Hepatocyte (in vitro differentiated cells): ENCODE measurements around the gene SLC38A1. TPM values are rescaled to one million over a fixed set of nuclear protein-coding genes. Genes with fewer than 3 reads are reported as not detected.
A peak's percentile ranks its signal among the peaks of the same experiment; 100 is the strongest.

Experiments used
- DNase-seq: peaks from one replicate; pipeline ENCODE4 v3.0.0-alpha.2; 2016; ENCODE audit warnings: low spot score
- H2AFZ ChIP-seq: fragments of 200-600 bp; sonication (generic); 2 replicates; pipeline ENCODE4 v1.6.0; 2016; ENCODE audit warnings: antibody characterized with exemption, mild to moderate bottlenecking
- H3K27ac ChIP-seq: fragments of 200-600 bp; sonication (generic); 2 replicates; pipeline ENCODE4 v1.5.1; 2016; ENCODE audit warnings: mild to moderate bottlenecking
- H3K27me3 ChIP-seq: fragments of 200-600 bp; sonication (generic); 2 replicates; pipeline ENCODE4 v1.6.1; 2016
- H3K36me3 ChIP-seq: fragments of 200-600 bp; sonication (generic); replicated peaks from 2 replicates; pipeline ENCODE4 v1.5.1; 2016; ENCODE audit warnings: low read depth; ENCODE audit not compliant: insufficient read depth
- H3K4me1 ChIP-seq: fragments of 200-600 bp; sonication (generic); 2 replicates; pipeline ENCODE4 v1.5.1; 2016; ENCODE audit warnings: mild to moderate bottlenecking, moderate library complexity; ENCODE audit not compliant: insufficient read depth
- H3K4me2 ChIP-seq: fragments of 200-600 bp; sonication (generic); 2 replicates; pipeline ENCODE4 v1.6.0; 2016
- H3K4me3 ChIP-seq: fragments of 200-600 bp; sonication (generic); 2 replicates; pipeline ENCODE4 v1.5.1; 2016; ENCODE audit warnings: mild to moderate bottlenecking
- H3K79me2 ChIP-seq: fragments of 200-600 bp; sonication (generic); 2 replicates; pipeline ENCODE4 v1.6.0; 2017; ENCODE audit warnings: mild to moderate bottlenecking
- H3K9me2 ChIP-seq: fragments of 200-600 bp; sonication (generic); replicated peaks from 2 replicates; pipeline ENCODE4 v1.6.0; 2017; ENCODE audit warnings: mild to moderate bottlenecking; ENCODE audit not compliant: insufficient read depth
- H3K9me3 ChIP-seq: fragments of 200-600 bp; sonication (generic); 2 replicates; pipeline ENCODE4 v1.5.1; 2016; ENCODE audit warnings: low read depth, mild to moderate bottlenecking
- H4K20me1 ChIP-seq: fragments of 200-600 bp; sonication (generic); 2 replicates; pipeline ENCODE4 v1.6.0; 2016; ENCODE audit warnings: mild to moderate bottlenecking; ENCODE audit not compliant: insufficient read depth, poor library complexity, severe bottlenecking
- EZH2 ChIP-seq: fragments of 200-600 bp; sonication (generic); IDR thresholded peaks from 2 replicates; pipeline ENCODE4 v1.6.1; 2016; ENCODE audit warnings: antibody characterized with exemption, mild to moderate bottlenecking, borderline replicate concordance
- EZH2phosphoT487 ChIP-seq: fragments of 200-600 bp; sonication (generic); IDR thresholded peaks from one replicate; pipeline ENCODE4 v1.6.1; 2018; ENCODE audit warnings: antibody characterized with exemption, mild to moderate bottlenecking, low read depth, moderate library complexity; ENCODE audit not compliant: unreplicated experiment, severe bottlenecking
- WGBS: methylation state at CpG from one replicate; pipeline ENCODE4 v1.1.6; 2016; ENCODE audit warnings: low lambda C conversion rate; ENCODE audit errors: missing lambda C conversion rate; 5-methylcytosine and 5-hydroxymethylcytosine counted together
- polyA plus RNA-seq: library from polyadenylated mRNA; unstranded; fragments of >200 nt; fragmentation: Nextera tagmentation; extraction: Ambion mirVana; gene quantifications from 2 replicates; pipeline ENCODE4 v1.2.1, GENCODE V29; 2016
- total RNA-seq: library from RNA; depleted of rRNA; stranded (reverse); fragments of >200 nt; gene quantifications from 2 replicates; pipeline ENCODE4 v1.2.3, GENCODE V29; 2014
- TF ChIP-seq, protein P1 (sequence below): fragments of 200-600 bp; sonication (generic); IDR thresholded peaks from 2 replicates; pipeline ENCODE4 v1.5.1; 2016; ENCODE audit warnings: antibody characterized with exemption, mild to moderate bottlenecking; ENCODE audit not compliant: poor library complexity

The SLC38A1 gene
- total and polyA plus RNA-seq, 2 experiments from 2014 or later = 48.2 to 86.8 TPM

DNA sequence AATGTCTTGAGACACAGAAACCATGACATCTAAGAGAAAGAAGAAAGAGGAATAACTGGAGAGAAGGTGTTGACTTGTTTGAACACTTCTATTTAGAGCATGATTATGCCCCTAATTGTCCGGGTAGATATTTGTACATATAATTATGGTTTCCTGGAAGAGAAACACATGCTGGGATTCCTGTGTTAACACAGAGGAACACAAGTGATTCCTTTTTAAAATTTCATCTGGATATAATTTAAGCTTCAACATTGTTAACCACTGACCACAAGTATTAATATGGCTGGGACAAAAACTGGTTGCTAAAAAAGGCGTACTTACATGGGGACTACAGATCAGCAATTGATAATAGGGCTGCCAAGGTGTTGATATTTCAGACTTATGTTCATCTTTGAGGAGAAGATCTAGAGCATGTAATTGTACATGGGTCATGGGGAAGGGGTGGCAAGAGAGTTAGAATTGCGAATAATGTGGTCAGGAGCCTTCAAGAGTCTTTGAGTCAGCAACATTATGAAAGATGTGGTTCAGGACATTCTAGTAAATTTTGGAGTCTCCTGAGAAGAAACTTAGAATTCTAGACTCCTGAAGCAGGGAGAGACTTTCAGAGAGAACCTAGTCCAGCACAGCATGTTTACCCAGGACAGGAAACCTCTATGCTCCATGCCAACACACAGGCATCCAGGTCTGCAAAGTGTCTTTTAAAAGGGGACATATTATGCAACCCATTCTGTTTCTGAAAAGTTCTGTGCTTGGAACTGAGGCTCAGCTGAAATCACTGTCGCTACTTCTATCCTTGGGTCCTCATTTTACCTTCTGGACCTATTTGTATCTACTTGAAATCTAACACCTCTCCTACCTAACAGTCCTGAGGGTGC lies 56.5 kb downstream of the SLC38A1 start:
- Histone ChIP-seq H3K27me3 (no peaks in the 10 kb centered on the region), H3K9me3 (no peaks in the 10 kb centered on the region), H3K27ac (no peak overlapping the region), H3K9me2 (no peaks in the 10 kb centered on the region), H3K36me3 (no peaks in the 10 kb centered on the region), H3K4me2 (no peak overlapping the region), H2AFZ (no peak overlapping the region), H3K79me2 (peaks cover 14% of the 10 kb centered on the region), H3K4me1 (peaks cover 15% of the 10 kb centered on the region), H4K20me1 (no peaks in the 10 kb centered on the region), H3K4me3 (no peak overlapping the region)
- no peak for DNase-seq
- WGBS = 91% methylated on average over 4 of the region's 4 CpGs
- TF ChIP-seq EZH2phosphoT487 = no peak
- TF ChIP-seq, protein P1, sequence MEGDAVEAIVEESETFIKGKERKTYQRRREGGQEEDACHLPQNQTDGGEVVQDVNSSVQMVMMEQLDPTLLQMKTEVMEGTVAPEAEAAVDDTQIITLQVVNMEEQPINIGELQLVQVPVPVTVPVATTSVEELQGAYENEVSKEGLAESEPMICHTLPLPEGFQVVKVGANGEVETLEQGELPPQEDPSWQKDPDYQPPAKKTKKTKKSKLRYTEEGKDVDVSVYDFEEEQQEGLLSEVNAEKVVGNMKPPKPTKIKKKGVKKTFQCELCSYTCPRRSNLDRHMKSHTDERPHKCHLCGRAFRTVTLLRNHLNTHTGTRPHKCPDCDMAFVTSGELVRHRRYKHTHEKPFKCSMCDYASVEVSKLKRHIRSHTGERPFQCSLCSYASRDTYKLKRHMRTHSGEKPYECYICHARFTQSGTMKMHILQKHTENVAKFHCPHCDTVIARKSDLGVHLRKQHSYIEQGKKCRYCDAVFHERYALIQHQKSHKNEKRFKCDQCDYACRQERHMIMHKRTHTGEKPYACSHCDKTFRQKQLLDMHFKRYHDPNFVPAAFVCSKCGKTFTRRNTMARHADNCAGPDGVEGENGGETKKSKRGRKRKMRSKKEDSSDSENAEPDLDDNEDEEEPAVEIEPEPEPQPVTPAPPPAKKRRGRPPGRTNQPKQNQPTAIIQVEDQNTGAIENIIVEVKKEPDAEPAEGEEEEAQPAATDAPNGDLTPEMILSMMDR = no peak
- no peak for TF ChIP-seq EZH2

DNA sequence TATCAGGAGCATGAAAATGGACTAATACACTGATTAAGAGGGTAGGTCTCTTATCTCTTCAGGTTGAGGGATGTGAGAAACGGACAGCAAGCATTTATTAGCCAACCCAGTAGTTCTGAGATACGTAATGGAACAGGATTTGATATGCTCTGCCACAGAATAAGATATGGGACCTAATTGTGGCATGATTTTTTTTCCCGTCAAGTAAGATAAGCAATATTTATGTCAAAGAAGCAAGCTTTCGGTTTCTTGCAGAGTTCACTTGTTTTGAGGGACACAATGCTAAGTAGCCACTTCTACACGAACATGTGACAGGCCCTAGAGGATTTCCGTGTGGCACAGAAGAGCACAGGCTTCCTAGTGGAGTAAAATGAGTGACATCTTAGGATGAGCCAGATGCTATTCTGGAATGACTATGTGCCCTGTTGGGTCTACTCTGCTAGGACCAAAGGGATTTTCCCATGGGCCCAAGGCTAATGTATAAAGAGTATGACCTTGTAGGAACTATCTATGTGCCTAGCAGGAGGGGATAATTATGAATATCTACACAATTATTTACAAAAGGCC lies 57.9 kb downstream of the SLC38A1 start:
- TF ChIP-seq EZH2 (no peak), EZH2phosphoT487 (no peak)
- TF ChIP-seq, protein P1 = no peak
- H3K79me2 ChIP-seq = peaks cover 6% of the 10 kb centered on the region

DNA sequence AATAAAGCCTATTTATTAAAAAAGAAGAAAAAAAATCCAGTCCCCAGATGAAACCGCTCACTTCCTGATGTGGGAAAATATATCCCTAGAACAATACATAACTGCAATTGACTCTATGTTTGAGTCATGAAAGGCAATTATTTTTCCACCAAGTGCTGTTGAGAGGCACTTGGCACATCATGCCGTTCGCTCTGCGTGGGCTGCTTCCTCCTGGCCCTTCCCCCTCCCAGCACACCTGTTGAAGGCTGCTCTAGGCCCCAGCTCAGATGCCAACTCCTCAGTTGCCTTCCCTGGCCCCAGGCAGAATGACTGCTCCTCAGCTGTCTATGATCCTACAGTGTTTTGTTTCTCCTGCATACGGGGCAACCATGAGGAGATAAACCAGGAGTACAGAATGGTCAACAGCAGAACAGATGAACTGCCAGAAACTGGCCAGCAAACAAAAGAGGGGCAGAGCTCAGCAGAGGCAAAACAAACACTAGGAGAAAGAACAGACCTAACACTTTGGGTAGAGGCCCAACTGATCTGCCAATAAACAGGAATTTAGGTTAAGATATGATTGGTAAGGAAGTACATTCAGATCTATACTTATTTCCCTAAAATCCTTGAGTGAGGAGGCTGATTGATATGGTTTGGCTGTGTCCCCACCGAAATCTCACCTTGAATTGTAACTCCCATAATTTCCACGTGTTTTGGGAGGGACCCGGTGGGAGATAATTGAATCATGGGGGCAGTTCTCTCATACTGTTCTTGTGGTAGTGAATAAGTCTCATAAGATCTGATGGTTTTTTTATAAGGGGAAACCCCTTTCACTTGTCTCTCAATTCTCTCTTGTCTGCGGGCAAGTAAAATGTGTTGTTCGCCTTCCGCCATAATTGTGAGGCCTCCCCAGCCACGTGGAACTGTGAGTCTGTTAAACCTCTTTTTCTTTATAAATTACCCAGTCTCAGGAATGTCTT lies 58.6 kb downstream of the SLC38A1 start:
- no peak for DNase-seq
- H4K20me1 ChIP-seq = no peaks in the 10 kb centered on the region
- H3K9me3 ChIP-seq = no peaks in the 10 kb centered on the region
- WGBS = 80% methylated on average over 12 of the region's 12 CpGs
- H3K27ac ChIP-seq = peak overlapping the region; percentile 22
- no peaks in the 10 kb centered on the region for H3K36me3 ChIP-seq
- H2AFZ ChIP-seq = no peak overlapping the region
- no peaks in the 10 kb centered on the region for H3K9me2 ChIP-seq
- H3K27me3 ChIP-seq = no peaks in the 10 kb centered on the region
- no peaks in the 10 kb centered on the region for H3K79me2 ChIP-seq
- no peak overlapping the region for H3K4me3 ChIP-seq
- no peak overlapping the region for H3K4me2 ChIP-seq
- H3K4me1 ChIP-seq = peaks cover 15% of the 10 kb centered on the region
- no peak for TF ChIP-seq EZH2
- TF ChIP-seq, protein P1 = no peak
- TF ChIP-seq EZH2phosphoT487 = no peak

More for the DNA sequence above, 57.9 kb downstream of the SLC38A1 start:
- Histone ChIP-seq H3K4me2 (no peak overlapping the region), H3K27ac (no peak overlapping the region), H3K4me3 (no peak overlapping the region), H3K4me1 (peaks cover 15% of the 10 kb centered on the region), H3K27me3 (no peaks in the 10 kb centered on the region), H3K9me3 (no peaks in the 10 kb centered on the region), H3K9me2 (no peaks in the 10 kb centered on the region), H4K20me1 (no peaks in the 10 kb centered on the region), H3K36me3 (no peaks in the 10 kb centered on the region), H2AFZ (no peak overlapping the region)
- DNase-seq = no peak
- 80% methylated on average over 6 of the region's 6 CpGs for WGBS
